PC-3 (cell line): Measurements from ENCODE around the gene NCEH1. TPM values are rescaled to one million over a fixed set of nuclear protein-coding genes. Genes with fewer than 3 reads are reported as not detected.

ENCODE experiments used
- ATAC-seq: fragments of 200-7000 bp; cut with Tn5 transposase; 2 replicates; pipeline ENCODE4 v1.9.1; 2020; ENCODE audit warnings: mild to moderate bottlenecking, moderate library complexity
- BruUV-seq: library from RNA; stranded (reverse); fragments of 400-500 nt; replicated peaks from 2 replicates; lab custom pipeline; 2021; lab: Mats Ljungman, UMichigan
- CTCF ChIA-PET: fragments of 300-600 bp; sonication (Branson Sonifier 250); formaldehyde crosslinking; loops from one replicate; lab custom pipeline; 2022; ENCODE audit warnings: antibody characterized with exemption; lab: Charles Lee
- POLR2A ChIA-PET: fragments of 300-600 bp; sonication (Branson Sonifier 250); formaldehyde crosslinking; loops from one replicate; lab custom pipeline; 2022; ENCODE audit warnings: antibody characterized with exemption; ENCODE audit not compliant: unreplicated experiment; lab: Charles Lee
- DNase-seq: peaks from one replicate; pipeline ENCODE4 v3.0.0-alpha.2; 2015
- H2AFZ ChIP-seq: fragments of 300-600 bp; sonication (generic); 2 replicates; pipeline ENCODE4 v1.6.0; 2016; ENCODE audit warnings: antibody characterized with exemption, low read length
- H3F3A ChIP-seq: fragments of 300-600 bp; sonication (generic); one replicate; pipeline ENCODE4 v1.6.0; 2017; ENCODE audit warnings: antibody characterized with exemption, low read length, control low read depth, mild to moderate bottlenecking; ENCODE audit not compliant: unreplicated experiment
- H3K27ac ChIP-seq: fragments of 300-600 bp; sonication (generic); 2 replicates; pipeline ENCODE4 v1.5.1; 2016; ENCODE audit warnings: mild to moderate bottlenecking, low read length
- H3K27me3 ChIP-seq: fragments of 300-600 bp; sonication (generic); 2 replicates; pipeline ENCODE4 v1.6.1; 2016; ENCODE audit warnings: low read length, mixed read lengths
- H3K36me3 ChIP-seq: fragments of 300-600 bp; sonication (generic); 2 replicates; pipeline ENCODE4 v1.6.1; 2016; ENCODE audit warnings: low read depth, mixed run types, low read length, mixed read lengths
- H3K4me1 ChIP-seq: fragments of 300-600 bp; sonication (generic); 2 replicates; pipeline ENCODE4 v1.5.1; 2016; ENCODE audit warnings: low read length; ENCODE audit not compliant: insufficient read depth
- H3K4me2 ChIP-seq: fragments of 300-600 bp; sonication (generic); 2 replicates; pipeline ENCODE4 v1.6.0; 2016; ENCODE audit warnings: low read length
- H3K4me3 ChIP-seq: fragments of 300-600 bp; sonication (generic); 2 replicates; pipeline ENCODE4 v1.5.1; 2016; ENCODE audit warnings: mild to moderate bottlenecking, low read length, mixed read lengths
- H3K79me2 ChIP-seq: fragments of 300-600 bp; sonication (generic); 2 replicates; pipeline ENCODE4 v1.6.1; 2017; ENCODE audit warnings: low read length, mixed read lengths
- H3K9ac ChIP-seq: fragments of 300-600 bp; sonication (generic); 2 replicates; pipeline ENCODE4 v1.6.0; 2016; ENCODE audit warnings: mild to moderate bottlenecking, low read length
- H3K9me2 ChIP-seq: fragments of 300-600 bp; sonication (generic); replicated peaks from 2 replicates; pipeline ENCODE4 v1.6.1; 2016; ENCODE audit warnings: mixed run types, low read length, mixed read lengths
- H3K9me3 ChIP-seq: fragments of 300-600 bp; sonication (generic); 2 replicates; pipeline ENCODE4 v1.6.1; 2016; ENCODE audit warnings: low read length, mixed read lengths
- H4K20me1 ChIP-seq: fragments of 300-600 bp; sonication (generic); 2 replicates; pipeline ENCODE4 v1.6.1; 2016; ENCODE audit warnings: low read length, mixed read lengths
- EZH2 ChIP-seq: fragments of 300-600 bp; sonication (generic); IDR thresholded peaks from one replicate; pipeline ENCODE4 v1.6.1; 2017; ENCODE audit warnings: antibody characterized with exemption, mild to moderate bottlenecking, low read length; ENCODE audit not compliant: unreplicated experiment
- EZH2phosphoT487 ChIP-seq: fragments of 300-600 bp; sonication (generic); IDR thresholded peaks from 2 replicates; pipeline ENCODE4 v1.6.1; 2018; ENCODE audit warnings: mild to moderate bottlenecking, antibody characterized with exemption, low read length, borderline replicate concordance
- intact Hi-C: fragments of 100-400 bp; cut with micrococcal nuclease; formaldehyde crosslinking; loops from 2 replicates; pipeline ENCODE4 v1.9.0; 2023
- total RNA-seq: library from RNA; depleted of rRNA; stranded (reverse); fragments of >200 nt; gene quantifications from 2 replicates; pipeline ENCODE4 v1.2.3, GENCODE V29; 2014
- TF ChIP-seq, protein P1 (sequence below): fragments of 300-600 bp; sonication (generic); conservative IDR thresholded peaks from 2 replicates; pipeline ENCODE4 v1.5.1; 2017; ENCODE audit warnings: antibody characterized with exemption, low read depth, mild to moderate bottlenecking, low read length

NCEH1 gene
- total RNA-seq, 1 experiment from 2014 or later = 28.2 TPM

DNA sequence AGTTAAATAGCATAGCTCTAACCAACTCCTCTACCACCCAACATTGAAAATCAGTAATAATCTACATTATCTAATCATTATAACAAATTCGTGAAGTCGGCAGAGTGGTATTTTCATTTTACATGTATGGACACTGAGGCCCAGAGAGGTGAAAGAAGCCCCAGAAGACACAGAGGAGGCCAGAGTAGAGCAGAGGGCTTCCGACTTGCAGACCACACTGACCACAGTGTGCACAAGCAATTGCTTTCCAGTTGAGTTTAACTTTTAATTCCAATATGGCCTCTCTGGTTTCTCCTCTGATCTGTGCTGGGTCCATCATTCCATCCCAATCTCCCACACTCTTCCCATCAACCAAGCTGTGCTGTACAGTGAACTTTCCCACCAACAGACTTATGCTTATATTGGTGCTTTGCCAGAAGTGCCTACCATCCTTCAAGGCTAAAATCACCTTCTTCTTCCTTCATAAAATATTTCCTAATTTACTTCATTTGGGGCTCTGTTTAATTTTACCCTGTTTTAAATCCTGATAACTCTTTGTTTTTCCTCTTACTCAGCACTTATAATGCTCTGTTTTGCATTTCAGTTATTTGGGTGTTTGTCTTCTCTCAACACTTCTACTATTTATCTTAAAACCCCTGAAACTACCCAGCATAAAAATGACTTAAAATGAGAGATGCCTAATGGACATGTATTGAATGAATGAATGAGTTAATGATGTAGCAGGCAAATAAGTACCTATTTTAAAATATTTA, 105.8 kb downstream of the NCEH1 start:
- intact Hi-C loops = no loop called here
- DNase-seq (no peak), ATAC-seq (no peak)
- no peak overlapping the region for H3K27ac ChIP-seq
- no peak for TF ChIP-seq EZH2phosphoT487
- TF ChIP-seq EZH2 = no peak
- TF ChIP-seq, protein P1, sequence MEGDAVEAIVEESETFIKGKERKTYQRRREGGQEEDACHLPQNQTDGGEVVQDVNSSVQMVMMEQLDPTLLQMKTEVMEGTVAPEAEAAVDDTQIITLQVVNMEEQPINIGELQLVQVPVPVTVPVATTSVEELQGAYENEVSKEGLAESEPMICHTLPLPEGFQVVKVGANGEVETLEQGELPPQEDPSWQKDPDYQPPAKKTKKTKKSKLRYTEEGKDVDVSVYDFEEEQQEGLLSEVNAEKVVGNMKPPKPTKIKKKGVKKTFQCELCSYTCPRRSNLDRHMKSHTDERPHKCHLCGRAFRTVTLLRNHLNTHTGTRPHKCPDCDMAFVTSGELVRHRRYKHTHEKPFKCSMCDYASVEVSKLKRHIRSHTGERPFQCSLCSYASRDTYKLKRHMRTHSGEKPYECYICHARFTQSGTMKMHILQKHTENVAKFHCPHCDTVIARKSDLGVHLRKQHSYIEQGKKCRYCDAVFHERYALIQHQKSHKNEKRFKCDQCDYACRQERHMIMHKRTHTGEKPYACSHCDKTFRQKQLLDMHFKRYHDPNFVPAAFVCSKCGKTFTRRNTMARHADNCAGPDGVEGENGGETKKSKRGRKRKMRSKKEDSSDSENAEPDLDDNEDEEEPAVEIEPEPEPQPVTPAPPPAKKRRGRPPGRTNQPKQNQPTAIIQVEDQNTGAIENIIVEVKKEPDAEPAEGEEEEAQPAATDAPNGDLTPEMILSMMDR = no peak
- no TSS peak for BruUV-seq
- no peak overlapping the region for H3K4me2 ChIP-seq
- no peaks in the 10 kb centered on the region for H3K9me3 ChIP-seq
- no peak overlapping the region for H2AFZ ChIP-seq
- H3K79me2 ChIP-seq = no peaks in the 10 kb centered on the region
- ChIA-PET CTCF (no interaction called here), POLR2A (no interaction called here)
- no peaks in the 10 kb centered on the region for H3K27me3 ChIP-seq
- H3K4me1 ChIP-seq = peaks cover 10% of the 10 kb centered on the region
- H3K36me3 ChIP-seq = no peaks in the 10 kb centered on the region
- no peak overlapping the region for H3K4me3 ChIP-seq
- H3F3A ChIP-seq = no peaks in the 10 kb centered on the region
- H3K9ac ChIP-seq = no peak overlapping the region
- no peaks in the 10 kb centered on the region for H4K20me1 ChIP-seq
- H3K9me2 ChIP-seq = no peaks in the 10 kb centered on the region

DNA sequence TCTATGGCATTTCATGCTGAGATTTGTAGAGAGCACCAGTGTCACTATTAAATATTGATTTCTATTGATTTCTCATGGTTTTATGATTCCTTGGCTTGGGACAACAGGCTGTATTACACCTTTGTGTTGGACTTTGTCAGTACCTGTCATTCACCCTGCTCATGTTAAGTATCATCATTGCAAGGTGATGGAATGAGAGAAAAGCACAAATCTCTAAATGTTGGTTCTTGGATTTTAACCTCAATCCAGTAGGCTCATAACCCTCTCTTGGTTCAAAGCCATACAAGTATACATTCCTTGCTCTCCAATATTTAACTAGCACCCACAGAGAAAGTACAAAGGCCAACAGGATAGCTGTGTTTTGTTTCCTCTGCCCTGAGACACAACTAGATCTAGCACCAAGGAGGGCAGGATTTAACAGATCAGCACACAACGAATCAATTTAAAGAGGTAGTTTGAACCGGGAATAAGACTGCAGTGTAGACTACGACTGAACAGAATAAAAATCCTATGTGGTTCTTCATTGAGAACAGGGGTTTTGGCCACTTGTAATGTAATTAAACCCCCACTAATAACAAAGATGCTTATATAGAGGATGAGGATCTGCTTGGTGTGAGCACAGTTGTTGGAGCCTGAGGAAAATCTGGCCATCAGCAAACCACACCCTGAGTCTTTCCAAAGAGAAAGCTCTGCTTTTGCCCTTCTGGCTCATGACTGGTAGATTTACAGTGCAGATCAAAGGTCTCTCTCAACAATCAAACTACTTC, 109.6 kb downstream of the NCEH1 start:
- intact Hi-C loops = no loop called here
- Histone ChIP-seq H2AFZ (no peak overlapping the region), H3F3A (no peaks in the 10 kb centered on the region), H3K9me3 (no peaks in the 10 kb centered on the region), H3K4me1 (no peaks in the 10 kb centered on the region), H4K20me1 (no peaks in the 10 kb centered on the region), H3K27ac (no peak overlapping the region), H3K79me2 (no peaks in the 10 kb centered on the region), H3K27me3 (no peaks in the 10 kb centered on the region), H3K9me2 (no peaks in the 10 kb centered on the region), H3K4me3 (no peak overlapping the region), H3K4me2 (no peak overlapping the region), H3K9ac (no peak overlapping the region), H3K36me3 (no peaks in the 10 kb centered on the region)
- CTCF ChIA-PET = interaction anchor here (0.5 kb wide), 1 partner anchor 149 kb away, joined by 3 read pairs; no protein-coding TSS in a partner anchor
- DNase-seq (no peak), ATAC-seq (no peak)
- TF ChIP-seq EZH2phosphoT487 = no peak
- TF ChIP-seq, protein P1 = no peak
- POLR2A ChIA-PET = no interaction called here
- no TSS peak for BruUV-seq
